ENCODE measurements around the gene TOX2.

The TOX2 gene

DNA sequence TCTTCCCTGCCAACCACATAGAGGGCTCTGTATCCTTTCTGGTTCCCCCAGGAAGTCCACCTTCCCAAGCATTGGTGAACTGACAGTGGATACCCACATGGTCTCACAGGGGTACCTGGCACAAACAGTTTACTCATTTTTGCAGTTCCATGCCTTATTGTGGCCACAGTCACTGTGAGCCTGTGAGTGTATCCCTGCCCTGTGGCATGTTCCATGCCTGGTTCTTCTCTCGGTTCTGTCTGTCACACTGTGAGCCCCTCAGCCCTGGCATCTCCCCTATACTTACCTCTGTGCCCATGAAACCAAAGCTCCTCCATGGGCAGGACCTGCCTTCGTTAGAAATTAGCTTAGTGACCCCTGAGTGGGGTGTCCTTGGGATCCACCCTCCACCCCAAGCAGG is 107.8 kb downstream of the TOX2 start:
- Histone ChIP-seq H3K27ac (ENCODE audit: low read depth, low read length) (no peak overlapping the region), H3K9me2 (replicated peaks; ENCODE audit: control insufficient read depth, low read length) (no peaks in the 10 kb centered on the region), H3K4me2 (ENCODE audit: low read length) (no peak overlapping the region), H4K20me1 (ENCODE audit: control insufficient read depth, insufficient read depth, low read depth, low read length) (no peaks in the 10 kb centered on the region), H3K36me3 (ENCODE audit: control insufficient read depth, low read length) (no peaks in the 10 kb centered on the region), H3K9me3 (ENCODE audit: control insufficient read depth, insufficient read depth, low read length) (no peaks in the 10 kb centered on the region), H3K27me3 (ENCODE audit: control insufficient read depth, low read length) (peaks cover 5% of the 10 kb centered on the region; the same call in 1 of the 2 replicates), H3K4me3 (ENCODE audit: low read length) (no peak overlapping the region), H3F3A (ENCODE audit: control insufficient read depth, insufficient read depth) (no peaks in the 10 kb centered on the region), H3K79me2 (ENCODE audit: control insufficient read depth, low read length) (no peaks in the 10 kb centered on the region), H3K4me1 (ENCODE audit: control insufficient read depth, low read length) (peaks cover 7% of the 10 kb centered on the region)
- no peak for TF ChIP-seq EZH2phosphoT487 (IDR thresholded peaks at IDR 0.05; ENCODE audit: borderline replicate concordance, low read length)
- TF ChIP-seq, protein P1, sequence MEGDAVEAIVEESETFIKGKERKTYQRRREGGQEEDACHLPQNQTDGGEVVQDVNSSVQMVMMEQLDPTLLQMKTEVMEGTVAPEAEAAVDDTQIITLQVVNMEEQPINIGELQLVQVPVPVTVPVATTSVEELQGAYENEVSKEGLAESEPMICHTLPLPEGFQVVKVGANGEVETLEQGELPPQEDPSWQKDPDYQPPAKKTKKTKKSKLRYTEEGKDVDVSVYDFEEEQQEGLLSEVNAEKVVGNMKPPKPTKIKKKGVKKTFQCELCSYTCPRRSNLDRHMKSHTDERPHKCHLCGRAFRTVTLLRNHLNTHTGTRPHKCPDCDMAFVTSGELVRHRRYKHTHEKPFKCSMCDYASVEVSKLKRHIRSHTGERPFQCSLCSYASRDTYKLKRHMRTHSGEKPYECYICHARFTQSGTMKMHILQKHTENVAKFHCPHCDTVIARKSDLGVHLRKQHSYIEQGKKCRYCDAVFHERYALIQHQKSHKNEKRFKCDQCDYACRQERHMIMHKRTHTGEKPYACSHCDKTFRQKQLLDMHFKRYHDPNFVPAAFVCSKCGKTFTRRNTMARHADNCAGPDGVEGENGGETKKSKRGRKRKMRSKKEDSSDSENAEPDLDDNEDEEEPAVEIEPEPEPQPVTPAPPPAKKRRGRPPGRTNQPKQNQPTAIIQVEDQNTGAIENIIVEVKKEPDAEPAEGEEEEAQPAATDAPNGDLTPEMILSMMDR (IDR thresholded peaks at IDR 0.05; ENCODE audit: low read depth, low read length, poor library complexity, severe bottlenecking): no peak

DNA sequence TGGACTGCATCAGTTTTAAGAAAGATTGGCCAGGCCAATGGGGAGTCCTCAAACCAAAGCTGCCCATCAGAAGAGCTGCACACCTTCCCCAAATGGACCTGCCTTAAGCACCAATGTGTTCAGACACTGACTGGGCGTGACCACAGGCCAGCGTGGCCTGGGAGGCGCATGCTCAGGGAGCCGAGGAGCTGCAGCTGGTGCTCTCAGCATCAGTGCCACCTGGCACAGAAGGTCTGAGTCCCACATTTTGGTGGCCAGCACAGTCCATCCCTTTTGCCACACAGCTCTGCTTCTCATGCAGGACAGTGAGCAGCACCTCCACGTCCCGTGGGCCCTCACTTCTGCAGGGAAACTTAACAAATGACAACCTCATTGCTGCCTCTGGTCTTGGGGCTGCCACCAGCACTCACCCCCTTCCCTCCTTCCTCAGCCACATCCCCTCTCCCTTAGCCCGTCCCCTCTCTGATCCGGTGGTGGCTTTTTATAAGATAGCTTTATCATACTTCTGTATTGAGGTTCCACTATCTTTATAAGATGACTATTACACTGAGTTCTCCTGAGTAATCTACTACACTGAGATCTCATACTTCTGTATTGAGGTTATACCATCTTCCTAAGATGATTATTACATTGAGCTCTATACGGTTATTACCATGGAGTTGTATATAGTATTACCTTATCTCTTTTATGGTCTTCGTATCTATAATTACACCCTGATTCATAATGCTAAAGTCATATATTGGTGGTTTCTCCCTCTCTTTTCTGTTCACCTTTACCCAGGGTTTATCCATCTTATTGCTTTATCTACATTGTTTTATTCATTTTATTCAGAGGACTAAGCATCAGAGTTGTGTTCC is 109.1 kb downstream of the TOX2 start:
- TF ChIP-seq, protein P1 (IDR thresholded peaks at IDR 0.05; ENCODE audit: low read depth, low read length, poor library complexity, severe bottlenecking): no peak
- TF ChIP-seq EZH2phosphoT487 (IDR thresholded peaks at IDR 0.05; ENCODE audit: borderline replicate concordance, low read length): no peak
- Histone ChIP-seq H3K4me3 (ENCODE audit: low read length) (no peak overlapping the region), H3K9me3 (ENCODE audit: control insufficient read depth, insufficient read depth, low read length) (no peaks in the 10 kb centered on the region), H3K4me1 (ENCODE audit: control insufficient read depth, low read length) (peaks cover 7% of the 10 kb centered on the region), H3K4me2 (ENCODE audit: low read length) (no peak overlapping the region), H3K27ac (ENCODE audit: low read depth, low read length) (no peak overlapping the region), H3K79me2 (ENCODE audit: control insufficient read depth, low read length) (no peaks in the 10 kb centered on the region), H3F3A (ENCODE audit: control insufficient read depth, insufficient read depth) (no peaks in the 10 kb centered on the region), H3K27me3 (ENCODE audit: control insufficient read depth, low read length) (peaks cover 5% of the 10 kb centered on the region; the same call in 1 of the 2 replicates), H3K9me2 (replicated peaks; ENCODE audit: control insufficient read depth, low read length) (no peaks in the 10 kb centered on the region), H3K36me3 (ENCODE audit: control insufficient read depth, low read length) (no peaks in the 10 kb centered on the region), H4K20me1 (ENCODE audit: control insufficient read depth, insufficient read depth, low read depth, low read length) (no peaks in the 10 kb centered on the region)

DNA sequence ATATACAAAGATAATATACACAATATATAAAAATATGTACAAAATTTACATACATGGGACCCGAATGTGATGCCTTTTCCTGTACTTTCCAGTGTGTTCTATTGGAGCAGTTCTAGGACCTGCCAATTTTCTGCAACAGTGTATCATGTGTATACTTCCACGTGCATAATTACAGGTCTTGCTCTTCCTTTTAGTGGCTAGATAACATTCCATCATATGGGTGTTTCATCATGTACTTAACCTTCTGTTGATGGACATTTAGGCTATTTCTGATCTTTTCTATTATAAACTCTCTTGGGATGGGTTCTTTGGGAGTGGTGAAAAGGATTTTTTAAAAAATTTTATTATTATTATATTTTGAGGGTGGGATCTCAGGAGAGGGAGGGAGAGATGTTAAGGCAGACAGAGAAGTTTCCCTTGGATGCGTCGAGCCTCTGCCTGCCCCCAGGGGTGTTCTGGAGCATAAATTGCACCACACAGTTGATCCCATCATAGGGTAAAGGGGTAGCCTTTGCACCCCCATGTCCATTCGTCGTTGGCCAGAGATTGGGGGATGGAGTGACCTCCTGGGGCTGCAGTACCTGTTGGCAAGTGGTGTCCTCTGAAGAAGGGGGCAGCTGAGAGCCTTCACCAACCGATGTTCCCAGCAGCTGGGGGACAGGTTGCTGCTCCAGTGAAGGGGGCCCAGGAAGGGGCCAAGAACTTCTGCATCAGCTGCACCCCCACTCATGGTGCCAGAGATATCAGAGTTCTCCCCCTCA is 110.3 kb downstream of the TOX2 start:
- H3K9me2 ChIP-seq (replicated peaks; ENCODE audit: control insufficient read depth, low read length): no peaks in the 10 kb centered on the region
- TF ChIP-seq EZH2phosphoT487 (IDR thresholded peaks at IDR 0.05; ENCODE audit: borderline replicate concordance, low read length): no peak
- TF ChIP-seq, protein P1 (IDR thresholded peaks at IDR 0.05; ENCODE audit: low read depth, low read length, poor library complexity, severe bottlenecking): no peak
- H3K27ac ChIP-seq (ENCODE audit: low read depth, low read length): no peak overlapping the region
- no peaks in the 10 kb centered on the region for H3K36me3 ChIP-seq (ENCODE audit: control insufficient read depth, low read length)
- no peaks in the 10 kb centered on the region for H3K4me1 ChIP-seq (ENCODE audit: control insufficient read depth, low read length)
- H4K20me1 ChIP-seq (ENCODE audit: control insufficient read depth, insufficient read depth, low read depth, low read length): no peaks in the 10 kb centered on the region
- no peak overlapping the region for H3K4me3 ChIP-seq (ENCODE audit: low read length)
- no peaks in the 10 kb centered on the region for H3K9me3 ChIP-seq (ENCODE audit: control insufficient read depth, insufficient read depth, low read length)
- H3K4me2 ChIP-seq (ENCODE audit: low read length): no peak overlapping the region
- peaks cover 5% of the 10 kb centered on the region; the same call in 1 of the 2 replicates for H3K27me3 ChIP-seq (ENCODE audit: control insufficient read depth, low read length)
- H3K79me2 ChIP-seq (ENCODE audit: control insufficient read depth, low read length): no peaks in the 10 kb centered on the region
- no peaks in the 10 kb centered on the region for H3F3A ChIP-seq (ENCODE audit: control insufficient read depth, insufficient read depth)
